SHP77 (cell line): ENCODE measurements around the gene THOC6.

Experiments
- DNase-seq, 2 experiments: peaks; one replicate each; lab custom pipeline; 2025; lab: John Stamatoyannopoulos, UW

Gene THOC6

GRCh38 chr16:3015865-3016521 lies 7.8 kb upstream of the THOC6 start:
- DNase-seq: no peak

DNA sequence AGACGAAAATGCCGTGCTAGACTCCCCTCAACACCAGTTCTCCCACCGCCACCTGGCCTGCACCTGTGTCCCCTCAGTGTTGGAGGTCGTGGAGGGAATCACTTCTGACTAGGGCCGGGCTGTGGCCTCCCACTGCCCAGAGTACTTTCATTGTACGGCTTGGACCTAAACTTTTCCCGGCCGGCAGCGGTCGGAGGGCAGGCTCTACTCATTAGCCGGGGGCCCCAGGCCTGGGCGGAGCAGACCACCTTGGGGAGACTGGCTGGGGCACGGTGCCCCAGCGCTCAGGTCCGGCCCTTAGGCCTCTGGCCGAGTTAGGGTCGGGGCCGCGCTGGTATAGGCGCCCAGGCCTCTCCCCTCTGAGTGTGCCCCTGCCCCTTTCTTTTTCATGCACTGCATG lies 6.5 kb upstream of the THOC6 start:
- DNase-seq: no peak

GRCh38 chr16:3017794-3018506 lies 5.9 kb upstream of the THOC6 start, which contains the start of gene CLDN6:
Gene CLDN6, minus strand, starts transcription at chr16:3018183. Its CDS starts 2,162 bp downstream, at chr16:3016021.
- DNase-seq: peak in 1 of 2 experiments; percentile 38

GRCh38 chr16:3019594-3020246 lies 4.1 kb upstream of the THOC6 start:
- DNase-seq: no peak

- peak in 1 of 2 experiments; percentile 68 for DNase-seq
Measured at GRCh38 chr16:3020247-3020603, 3.6 kb upstream of the THOC6 start, which contains the start of gene TNFRSF12A. Gene TNFRSF12A, plus strand, starts transcription at chr16:3020368. Its CDS starts 30 bp downstream, at chr16:3020398.

- DNase-seq: no peak
Measured at GRCh38 chr16:3020604-3021448, 3.0 kb upstream of the THOC6 start.

DNA sequence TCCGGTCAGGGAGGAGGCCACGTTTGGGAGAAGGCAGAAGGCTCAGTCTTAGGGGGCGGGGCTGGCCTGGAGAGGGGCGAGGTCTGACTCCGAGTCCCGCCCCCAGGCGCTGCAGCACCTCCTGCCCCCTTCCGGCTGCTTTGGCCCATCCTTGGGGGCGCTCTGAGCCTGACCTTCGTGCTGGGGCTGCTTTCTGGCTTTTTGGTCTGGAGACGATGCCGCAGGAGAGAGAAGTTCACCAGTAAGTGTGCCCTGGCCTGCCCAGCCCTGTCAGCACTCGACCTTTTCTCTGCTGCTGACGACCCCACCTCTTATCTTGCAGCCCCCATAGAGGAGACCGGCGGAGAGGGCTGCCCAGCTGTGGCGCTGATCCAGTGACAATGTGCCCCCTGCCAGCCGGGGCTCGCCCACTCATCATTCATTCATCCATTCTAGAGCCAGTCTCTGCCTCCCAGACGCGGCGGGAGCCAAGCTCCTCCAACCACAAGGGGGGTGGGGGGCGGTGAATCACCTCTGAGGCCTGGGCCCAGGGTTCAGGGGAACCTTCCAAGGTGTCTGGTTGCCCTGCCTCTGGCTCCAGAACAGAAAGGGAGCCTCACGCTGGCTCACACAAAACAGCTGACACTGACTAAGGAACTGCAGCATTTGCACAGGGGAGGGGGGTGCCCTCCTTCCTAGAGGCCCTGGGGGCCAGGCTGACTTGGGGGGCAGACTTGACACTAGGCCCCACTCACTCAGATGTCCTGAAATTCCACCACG lies 2.2 kb upstream of the THOC6 start:
- peak in 1 of 2 experiments; percentile 41 for DNase-seq

DNA sequence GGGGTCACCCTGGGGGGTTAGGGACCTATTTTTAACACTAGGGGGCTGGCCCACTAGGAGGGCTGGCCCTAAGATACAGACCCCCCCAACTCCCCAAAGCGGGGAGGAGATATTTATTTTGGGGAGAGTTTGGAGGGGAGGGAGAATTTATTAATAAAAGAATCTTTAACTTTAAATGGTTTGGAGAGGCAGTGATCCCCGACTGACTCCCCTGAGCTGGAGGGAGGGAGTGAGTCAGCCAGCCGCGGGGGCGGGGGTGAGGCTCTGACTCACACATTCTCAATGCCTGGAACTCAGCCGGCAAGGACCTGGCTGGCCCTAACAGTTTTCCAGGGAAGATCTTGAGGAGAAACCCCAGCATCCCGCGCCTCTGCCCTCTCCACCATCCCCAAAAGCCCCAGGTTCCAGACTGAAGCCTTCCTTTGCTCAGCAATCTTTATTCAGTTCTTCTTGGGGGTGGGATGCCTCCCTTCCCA lies 1.6 kb upstream of the THOC6 start:
- no peak for DNase-seq

GRCh38 chr16:3022684-3023414 lies 986 bp upstream of the THOC6 start:
- DNase-seq: no peak

GRCh38 chr16:3023415-3023668 lies 493 bp upstream of the THOC6 start:
- no peak for DNase-seq

- no peak for DNase-seq
Measured at GRCh38 chr16:3025032-3026002, 1.5 kb downstream of the THOC6 start.

DNA sequence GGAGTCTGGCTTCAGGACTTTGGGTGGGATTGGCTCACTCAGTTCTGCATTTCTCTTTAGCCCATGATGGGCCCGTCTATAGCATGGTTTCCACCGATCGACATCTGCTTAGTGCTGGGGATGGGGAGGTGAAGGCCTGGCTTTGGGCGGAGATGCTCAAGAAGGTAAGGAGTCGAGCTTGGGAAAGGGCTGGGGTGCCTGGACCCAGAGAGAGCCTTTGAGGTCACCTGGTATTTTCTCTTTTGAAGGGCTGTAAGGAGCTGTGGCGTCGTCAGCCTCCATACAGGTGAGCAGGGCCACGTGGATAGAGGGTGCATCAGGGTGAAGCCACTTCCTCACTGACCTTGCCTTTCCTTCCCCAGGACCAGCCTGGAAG lies 2.2 kb downstream of the THOC6 start:
- DNase-seq: no peak

DNA sequence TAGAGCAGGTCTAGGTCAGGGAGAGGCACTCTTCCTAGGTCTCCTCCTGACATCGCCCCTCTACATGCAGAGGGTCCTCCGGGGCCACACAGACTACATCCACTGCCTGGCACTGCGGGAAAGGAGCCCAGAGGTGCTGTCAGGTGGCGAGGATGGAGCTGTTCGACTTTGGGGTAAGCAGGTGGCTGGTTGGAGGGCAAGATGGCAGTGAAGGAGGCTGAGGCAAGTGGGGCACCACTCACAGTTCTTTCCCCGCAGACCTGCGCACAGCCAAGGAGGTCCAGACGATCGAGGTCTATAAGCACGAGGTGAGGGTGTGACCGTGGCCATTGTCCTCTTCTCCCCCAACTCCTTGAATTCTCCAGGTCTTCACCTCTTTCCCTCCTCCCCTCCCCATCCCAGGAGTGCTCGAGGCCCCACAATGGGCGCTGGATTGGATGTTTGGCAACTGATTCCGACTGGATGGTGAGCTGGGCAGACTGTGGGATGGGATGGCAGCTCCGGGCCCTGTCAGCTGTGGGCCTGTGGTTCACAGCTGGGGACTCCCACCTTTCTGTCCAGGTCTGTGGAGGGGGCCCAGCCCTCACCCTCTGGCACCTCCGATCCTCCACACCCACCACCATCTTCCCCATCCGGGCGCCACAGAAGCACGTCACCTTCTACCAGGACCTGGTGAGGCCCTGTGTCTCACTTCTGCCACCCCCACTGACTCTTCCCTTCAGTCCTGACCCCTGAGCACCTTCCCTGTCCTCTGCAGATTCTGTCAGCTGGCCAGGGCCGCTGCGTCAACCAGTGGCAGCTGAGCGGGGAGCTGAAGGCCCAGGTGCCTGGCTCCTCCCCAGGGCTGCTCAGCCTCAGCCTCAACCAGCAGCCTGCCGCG lies 3.0 kb downstream of the THOC6 start:
- DNase-seq: no peak

- DNase-seq: no peak
Measured at GRCh38 chr16:3027489-3027795, 3.6 kb downstream of the THOC6 start.

DNA sequence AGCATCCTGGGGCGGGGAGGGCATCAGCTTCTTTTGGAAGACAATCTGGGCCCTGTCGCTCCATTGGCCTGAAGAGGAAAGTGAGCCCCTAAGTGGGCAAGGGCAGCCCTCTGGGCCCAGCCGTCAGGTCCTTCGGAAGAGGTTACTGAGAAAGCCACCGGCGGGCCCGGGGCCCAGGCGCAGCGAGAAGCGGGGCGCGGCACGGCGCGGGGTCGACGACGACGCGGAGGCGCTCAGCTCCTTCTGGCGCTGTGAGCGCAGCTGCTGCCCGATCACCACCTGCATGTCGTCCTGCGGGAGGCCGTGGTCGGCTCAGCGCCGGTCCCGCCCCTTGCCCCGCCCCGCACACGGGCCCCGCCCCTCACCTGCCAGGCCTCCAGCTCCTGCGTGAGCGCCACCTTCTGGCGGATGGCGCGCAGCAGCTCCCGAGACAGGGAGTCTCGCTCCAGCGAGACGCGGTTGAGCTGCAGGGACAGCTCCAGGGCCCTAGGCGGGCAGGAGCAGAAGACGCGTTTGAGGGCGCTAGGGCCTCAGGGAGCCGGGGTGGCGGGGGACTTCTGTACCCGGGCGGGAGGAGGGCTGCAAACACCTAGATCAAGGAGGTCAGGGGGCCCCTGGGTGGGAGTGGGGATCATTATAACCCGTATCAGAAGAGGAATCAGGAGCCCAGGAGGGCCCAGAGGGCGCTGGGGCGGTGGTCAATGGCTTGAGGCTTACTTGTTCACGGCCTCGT lies 4.3 kb downstream of the THOC6 start:
- peak; percentile 75 to 82 for DNase-seq

GRCh38 chr16:3028716-3029319 lies 5.0 kb downstream of the THOC6 start:
- no peak for DNase-seq

DNA sequence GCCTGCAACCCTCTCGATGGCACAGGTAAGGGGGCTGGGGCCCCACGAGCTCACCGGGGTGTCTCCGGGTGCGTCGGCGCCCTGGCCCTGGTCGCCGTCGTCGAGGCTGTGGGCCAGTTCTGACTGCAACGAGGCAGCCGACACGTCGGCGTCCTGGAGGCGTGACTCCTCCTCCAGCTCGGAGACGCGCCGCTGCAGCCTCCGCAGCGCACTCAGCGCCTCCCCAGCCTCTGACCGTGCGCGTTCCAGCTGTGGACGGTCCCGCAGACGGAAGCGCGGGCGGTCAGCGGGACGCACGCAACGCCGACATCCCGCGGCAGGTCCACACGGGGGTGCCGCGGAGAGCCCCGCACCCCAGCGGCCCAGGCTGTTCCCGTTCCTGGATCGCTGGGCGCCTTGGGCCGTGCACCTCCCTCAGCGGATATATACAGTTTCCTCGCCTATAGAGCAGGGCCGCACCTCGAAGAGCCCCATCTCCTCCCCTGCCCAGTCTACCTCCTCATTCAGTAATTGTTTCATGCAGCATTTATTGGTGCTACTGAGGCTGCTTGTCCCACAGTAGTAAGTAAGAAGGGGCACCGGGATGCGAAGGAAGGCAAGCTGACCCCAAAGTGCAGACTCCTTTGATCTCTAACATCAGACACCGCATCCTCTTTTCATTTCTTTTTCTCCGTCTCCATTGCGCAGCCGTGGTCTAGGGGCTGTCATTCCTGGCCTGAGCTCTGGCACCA lies 5.8 kb downstream of the THOC6 start:
- no peak for DNase-seq
